ENCODE data around the gene SLC3A2.
"Not testable (repeated sequence)": the region's sequence is repeated elsewhere in the genome, so short reads cannot be mapped to it uniquely, and the experiment has no call there.

The SLC3A2 gene

GRCh38 chr11:62930666-62931065 lies 50.0 kb downstream of the SLC3A2 start:
- Histone ChIP-seq H3K4me3 (ENCODE audit: low read depth in 1 of 2, low read length in 2 of 2) (no peak overlapping the region), H3K9me3 (ENCODE audit: low read length) (no peaks in the 10 kb centered on the region), H3K9ac (ENCODE audit: low read length) (no peak overlapping the region), H3K4me1 (ENCODE audit: insufficient read depth, low read length) (no peaks in the 10 kb centered on the region), H3K27me3 (ENCODE audit: control insufficient read depth in 1 of 2, insufficient read depth in 2 of 2, low read length in 2 of 2) (peaks cover 8 to 26% of the 10 kb centered on the region in 2 donors), H3K36me3 (ENCODE audit: insufficient read depth, low read length) (no peaks in the 10 kb centered on the region), H3K27ac (ENCODE audit: low read depth, low read length) (no peak overlapping the region)

GRCh38 chr11:62931499-62932278 lies 51.0 kb downstream of the SLC3A2 start:
- H3K4me1 ChIP-seq (ENCODE audit: insufficient read depth, low read length): no peaks in the 10 kb centered on the region
- H3K27ac ChIP-seq (ENCODE audit: low read depth, low read length): no peak overlapping the region
- H3K27me3 ChIP-seq (ENCODE audit: control insufficient read depth in 1 of 2, insufficient read depth in 2 of 2, low read length in 2 of 2): peaks cover 0 to 16% of the 10 kb centered on the region in 2 donors
- H3K9ac ChIP-seq (ENCODE audit: low read length): no peak overlapping the region
- no peaks in the 10 kb centered on the region for H3K9me3 ChIP-seq (ENCODE audit: low read length)
- no peaks in the 10 kb centered on the region for H3K36me3 ChIP-seq (ENCODE audit: insufficient read depth, low read length)
- no peak overlapping the region for H3K4me3 ChIP-seq (ENCODE audit: low read depth in 1 of 2, low read length in 2 of 2)

- no peak overlapping the region for H3K4me3 ChIP-seq (ENCODE audit: low read depth in 1 of 2, low read length in 2 of 2)
- H3K4me1 ChIP-seq (ENCODE audit: insufficient read depth, low read length): no peaks in the 10 kb centered on the region
- H3K27ac ChIP-seq (ENCODE audit: low read depth, low read length): no peak overlapping the region
- no peaks in the 10 kb centered on the region for H3K9me3 ChIP-seq (ENCODE audit: low read length)
- no peaks in the 10 kb centered on the region for H3K27me3 ChIP-seq (ENCODE audit: control insufficient read depth in 1 of 2, insufficient read depth in 2 of 2, low read length in 2 of 2)
- no peak overlapping the region for H3K9ac ChIP-seq (ENCODE audit: low read length)
- no peaks in the 10 kb centered on the region for H3K36me3 ChIP-seq (ENCODE audit: insufficient read depth, low read length)
Measured at GRCh38 chr11:62933285-62933684, 52.6 kb downstream of the SLC3A2 start.

DNA sequence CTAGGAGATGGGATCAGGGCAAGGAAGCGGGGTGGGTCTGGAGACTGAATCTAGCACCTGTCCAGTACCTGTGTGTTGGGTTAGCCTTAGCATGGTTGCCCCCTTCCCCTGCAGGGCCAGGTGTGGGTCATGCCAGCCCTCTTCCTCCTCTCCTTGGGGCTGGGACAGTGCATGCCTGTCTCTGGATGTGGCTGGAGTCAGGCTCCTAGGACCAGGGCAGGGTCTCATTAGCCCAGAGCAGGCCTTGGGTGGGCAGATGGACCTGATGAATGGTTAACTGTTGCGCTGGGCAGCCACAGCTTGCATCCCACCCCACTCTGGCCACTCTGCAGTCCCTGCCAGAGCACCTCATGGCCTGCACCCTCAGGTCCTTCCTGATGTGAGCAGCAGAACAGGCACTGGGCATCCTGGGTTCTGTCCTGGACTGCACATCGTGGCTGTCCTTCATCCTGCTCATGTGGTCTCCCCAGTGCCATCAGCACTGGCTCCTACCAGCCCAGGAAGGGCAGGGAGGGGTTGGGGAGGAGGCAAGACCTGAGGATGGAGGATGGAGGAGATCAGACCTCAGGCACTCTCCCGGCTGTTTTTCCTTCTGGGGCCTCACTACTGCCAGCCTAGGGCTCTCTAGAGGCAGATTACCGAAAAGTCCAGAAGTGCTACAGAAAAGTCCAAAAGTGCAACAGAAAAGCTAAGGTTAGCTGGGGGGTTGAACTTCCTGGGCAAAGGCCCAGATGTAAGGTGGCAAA lies 53.2 kb downstream of the SLC3A2 start:
- Histone ChIP-seq H3K36me3 (ENCODE audit: insufficient read depth, low read length) (no peaks in the 10 kb centered on the region), H3K4me1 (ENCODE audit: insufficient read depth, low read length) (no peaks in the 10 kb centered on the region), H3K27me3 (ENCODE audit: control insufficient read depth in 1 of 2, insufficient read depth in 2 of 2, low read length in 2 of 2) (no peaks in the 10 kb centered on the region), H3K27ac (ENCODE audit: low read depth, low read length) (no peak overlapping the region), H3K9me3 (ENCODE audit: low read length) (no peaks in the 10 kb centered on the region), H3K4me3 (ENCODE audit: low read depth in 1 of 2, low read length in 2 of 2) (no peak overlapping the region), H3K9ac (ENCODE audit: low read length) (no peak overlapping the region)

GRCh38 chr11:62934496-62934785 lies 53.7 kb downstream of the SLC3A2 start:
- no peak overlapping the region for H3K4me3 ChIP-seq (ENCODE audit: low read depth in 1 of 2, low read length in 2 of 2)
- no peak overlapping the region for H3K27ac ChIP-seq (ENCODE audit: low read depth, low read length)
- no peak overlapping the region for H3K9ac ChIP-seq (ENCODE audit: low read length)
- H3K4me1 ChIP-seq (ENCODE audit: insufficient read depth, low read length): no peaks in the 10 kb centered on the region
- H3K27me3 ChIP-seq (ENCODE audit: control insufficient read depth in 1 of 2, insufficient read depth in 2 of 2, low read length in 2 of 2): no peaks in the 10 kb centered on the region
- H3K9me3 ChIP-seq (ENCODE audit: low read length): no peaks in the 10 kb centered on the region
- no peaks in the 10 kb centered on the region for H3K36me3 ChIP-seq (ENCODE audit: insufficient read depth, low read length)

GRCh38 chr11:62937528-62937927 lies 56.8 kb downstream of the SLC3A2 start:
- not testable (repeated sequence) for H3K9me3 ChIP-seq (ENCODE audit: low read length); H3K27me3 ChIP-seq (ENCODE audit: control insufficient read depth in 1 of 2, insufficient read depth in 2 of 2, low read length in 2 of 2); H3K4me3 ChIP-seq (ENCODE audit: low read depth in 1 of 2, low read length in 2 of 2); H3K9ac ChIP-seq (ENCODE audit: low read length); H3K27ac ChIP-seq (ENCODE audit: low read depth, low read length); H3K4me1 ChIP-seq (ENCODE audit: insufficient read depth, low read length); H3K36me3 ChIP-seq (ENCODE audit: insufficient read depth, low read length)

Measured in muscle layer of colon (tissue), 2 donors.